Astrocyte of the hippocampus (primary cell): ENCODE data around the gene DRAM2.
"Not testable (repeated sequence)": the region's sequence is repeated elsewhere in the genome, so short reads cannot be mapped to it uniquely, and the experiment has no call there.

Experiments
- DNase-seq: peaks from one replicate; pipeline ENCODE4 v3.0.0; 2011; ENCODE audit warnings: low read depth, low spot score

DRAM2 gene

GRCh38 chr1:111142356-111142975 lies 2.6 kb upstream of the DRAM2 start:
- DNase-seq: no peak

- DNase-seq: no peak
These were observed 1.6 kb upstream of the DRAM2 start for GRCh38 chr1:111141245-111142220.

- no peak for DNase-seq
These were observed 731 bp upstream of the DRAM2 start for GRCh38 chr1:111140680-111140967.

GRCh38 chr1:111139324-111139955 lies 453 bp downstream of the DRAM2 start:
- DNase-seq: peak; percentile 84

- no peak for DNase-seq
These were observed 6.0 kb downstream of the DRAM2 start for GRCh38 chr1:111133866-111134265.

- DNase-seq: no peak
These were observed 8.2 kb downstream of the DRAM2 start for GRCh38 chr1:111131693-111132092.

GRCh38 chr1:111129376-111129775 lies 10.5 kb downstream of the DRAM2 start:
- DNase-seq: no peak

- DNase-seq: no peak
These were observed 11.8 kb downstream of the DRAM2 start for GRCh38 chr1:111127923-111128643.

GRCh38 chr1:111126354-111126753 lies 13.5 kb downstream of the DRAM2 start:
- DNase-seq: no peak

GRCh38 chr1:111116496-111116895 lies 23.4 kb downstream of the DRAM2 start:
- DNase-seq: no peak

- no peak for DNase-seq
These were observed 29.5 kb downstream of the DRAM2 start for GRCh38 chr1:111110197-111110899.

- no peak for DNase-seq
These were observed 34.9 kb downstream of the DRAM2 start for GRCh38 chr1:111104981-111105380.

- DNase-seq: no peak
These were observed 37.8 kb downstream of the DRAM2 start for GRCh38 chr1:111101854-111102642.

- DNase-seq: no peak
These were observed 40.6 kb downstream of the DRAM2 start for GRCh38 chr1:111099289-111099688.

- no peak for DNase-seq
These were observed 42.4 kb downstream of the DRAM2 start for GRCh38 chr1:111097356-111098099.

- DNase-seq: not testable (repeated sequence)
These were observed 44.5 kb downstream of the DRAM2 start for GRCh38 chr1:111095421-111095820.

GRCh38 chr1:111089638-111090037 lies 50.3 kb downstream of the DRAM2 start:
- no peak for DNase-seq

- no peak for DNase-seq
These were observed 54.2 kb downstream of the DRAM2 start for GRCh38 chr1:111085676-111086075.

GRCh38 chr1:111084999-111085398 lies 54.9 kb downstream of the DRAM2 start:
- no peak for DNase-seq
